IMR-90 (cell line): ENCODE data around the gene MGAT5B. TPM values are rescaled to one million over a fixed set of nuclear protein-coding genes. Genes with fewer than 3 reads are reported as not detected.

Experiments used
- ATAC-seq: fragments of 200-7000 bp; cut with Tn5 transposase; 2 replicates; pipeline ENCODE4 v1.9.1; 2020; ENCODE audit warnings: low read depth, mild to moderate bottlenecking, moderate library complexity
- BruUV-seq: library from RNA; stranded (reverse); fragments of 400-500 nt; replicated peaks from 2 replicates; lab custom pipeline; 2021; lab: Mats Ljungman, UMichigan
- CTCF ChIA-PET: fragments of 300-600 bp; formaldehyde crosslinking; extraction: SDS; loops from one replicate; lab custom pipeline; 2021; ENCODE audit warnings: antibody characterized with exemption; lab: Yijun Ruan, JAX
- POLR2A ChIA-PET: fragments of 300-600 bp; sonication (Branson Sonifier 250); formaldehyde crosslinking; loops from one replicate; lab custom pipeline; 2022; ENCODE audit warnings: antibody characterized with exemption; ENCODE audit not compliant: unreplicated experiment; lab: Charles Lee
- DNase-seq: peaks from one replicate; pipeline ENCODE4 v3.0.0; 2013
- H2AFZ ChIP-seq: replicated peaks from 2 replicates; pipeline ENCODE3; 2013; ENCODE audit warnings: low read length, mild to moderate bottlenecking; ENCODE audit not compliant: poor library complexity
- H2AK5ac ChIP-seq: 2 replicates; pipeline ENCODE4 v1.6.1; 2013; ENCODE audit warnings: low read depth, low read length, inconsistent platforms
- H2AK9ac ChIP-seq: replicated peaks from 2 replicates; pipeline ENCODE3; 2013; ENCODE audit warnings: mild to moderate bottlenecking, low read depth, low read length, moderate library complexity; ENCODE audit not compliant: poor library complexity
- H2BK120ac ChIP-seq: 2 replicates; pipeline ENCODE4 v1.6.1; 2013; ENCODE audit warnings: low read depth, low read length, inconsistent platforms
- H2BK15ac ChIP-seq: 3 replicates; pipeline ENCODE4 v1.6.1; 2013; ENCODE audit warnings: low read depth, low read length, inconsistent platforms
- H2BK20ac ChIP-seq: 2 replicates; pipeline ENCODE4 v1.6.1; 2013; ENCODE audit warnings: low read depth, mild to moderate bottlenecking, inconsistent platforms, low read length, moderate library complexity
- H2BK5ac ChIP-seq: 2 replicates; pipeline ENCODE4 v1.6.1; 2013; ENCODE audit warnings: mild to moderate bottlenecking, low read depth, low read length, inconsistent platforms; ENCODE audit not compliant: poor library complexity, severe bottlenecking
- H3K14ac ChIP-seq: replicated peaks from 2 replicates; pipeline ENCODE4 v1.6.1; 2013; ENCODE audit warnings: low read depth, low read length, inconsistent platforms
- H3K18ac ChIP-seq: 2 replicates; pipeline ENCODE4 v1.6.1; 2013; ENCODE audit warnings: low read depth, low read length, control low read depth
- H3K23ac ChIP-seq: 2 replicates; pipeline ENCODE4 v1.6.1; 2013; ENCODE audit warnings: low read depth, low read length, inconsistent platforms
- H3K27ac ChIP-seq: 2 replicates; pipeline ENCODE4 v1.5.1; 2013; ENCODE audit warnings: mild to moderate bottlenecking, control low read depth, low read length; ENCODE audit not compliant: insufficient read depth
- H3K27me3 ChIP-seq: 2 replicates; pipeline ENCODE4 v1.6.1; 2013; ENCODE audit warnings: low read length; ENCODE audit not compliant: control insufficient read depth, insufficient read depth
- H3K36me3 ChIP-seq: 2 replicates; pipeline ENCODE4 v1.6.1; 2013; ENCODE audit warnings: low read length, mixed read lengths; ENCODE audit not compliant: control insufficient read depth, insufficient read depth
- H3K4ac ChIP-seq: 2 replicates; pipeline ENCODE4 v1.6.1; 2013; ENCODE audit warnings: low read depth, low read length, inconsistent platforms
- H3K4me1 ChIP-seq: 2 replicates; pipeline ENCODE4 v1.6.1; 2013; ENCODE audit warnings: low read length, mixed read lengths; ENCODE audit not compliant: control insufficient read depth, insufficient read depth
- H3K4me2 ChIP-seq: 2 replicates; pipeline ENCODE4 v1.6.1; 2013; ENCODE audit warnings: low read depth, mild to moderate bottlenecking, control low read depth, low read length, moderate library complexity
- H3K4me3 ChIP-seq: 2 replicates; pipeline ENCODE4 v1.5.1; 2013; ENCODE audit warnings: low read depth, mild to moderate bottlenecking, control low read depth, low read length, moderate library complexity; ENCODE audit not compliant: insufficient read depth
- H3K56ac ChIP-seq: 2 replicates; pipeline ENCODE4 v1.6.1; 2013; ENCODE audit warnings: low read length, inconsistent platforms; ENCODE audit not compliant: insufficient read depth; ENCODE audit errors: extremely low read depth
- H3K79me1 ChIP-seq, 2 experiments: 2 replicates each; pipeline ENCODE4 v1.6.1; 2013; ENCODE audit warnings: low read length in 2 of 2, inconsistent platforms in 1 of 2, low read depth in 1 of 2
- H3K9ac ChIP-seq: 2 replicates; pipeline ENCODE4 v1.6.1; 2013; ENCODE audit warnings: low read depth, low read length, control low read depth
- H3K9me1 ChIP-seq: 2 replicates; pipeline ENCODE4 v1.6.1; 2013; ENCODE audit warnings: low read length, inconsistent platforms; ENCODE audit not compliant: insufficient read depth
- H3K9me3 ChIP-seq: 2 replicates; pipeline ENCODE4 v1.6.1; 2013; ENCODE audit warnings: low read length; ENCODE audit not compliant: control insufficient read depth, insufficient read depth
- H4K20me1 ChIP-seq: 2 replicates; pipeline ENCODE4 v1.6.1; 2013; ENCODE audit warnings: low read length, inconsistent platforms; ENCODE audit not compliant: insufficient read depth
- H4K5ac ChIP-seq: 2 replicates; pipeline ENCODE4 v1.6.1; 2013; ENCODE audit warnings: mild to moderate bottlenecking, low read depth, low read length, control low read depth
- H4K8ac ChIP-seq, 2 experiments: 2 replicates each; pipeline ENCODE4 v1.6.1; 2013; ENCODE audit warnings: low read depth in 2 of 2, low read length in 2 of 2, control low read depth in 1 of 2, inconsistent platforms in 1 of 2
- H4K91ac ChIP-seq: 2 replicates; pipeline ENCODE4 v1.6.1; 2013; ENCODE audit warnings: low read depth, low read length, inconsistent platforms; ENCODE audit not compliant: insufficient read depth
- CEBPB ChIP-seq: IDR thresholded peaks from 2 replicates; pipeline ENCODE4 v1.6.1; 2012; ENCODE audit warnings: low read depth, low read length, improper control_type of control experiment
- CHD1 ChIP-seq: IDR thresholded peaks from 2 replicates; pipeline ENCODE4 v1.6.1; 2012; ENCODE audit warnings: low read depth, low read length, improper control_type of control experiment
- ELK1 ChIP-seq: fragments of 150-350 bp; IDR thresholded peaks from 2 replicates; pipeline ENCODE4 v1.6.1; 2016; ENCODE audit warnings: low read depth, mild to moderate bottlenecking, low read length, moderate library complexity, borderline replicate concordance
- FOS ChIP-seq: fragments of 150-350 bp; IDR thresholded peaks from 2 replicates; pipeline ENCODE4 v1.6.1; 2016; ENCODE audit warnings: low read depth, low read length
- MAFK ChIP-seq: IDR thresholded peaks from 2 replicates; pipeline ENCODE4 v1.6.1; 2012; ENCODE audit warnings: low read depth, low read length, improper control_type of control experiment
- MAZ ChIP-seq: IDR thresholded peaks from 2 replicates; pipeline ENCODE4 v1.6.1; 2012; ENCODE audit warnings: low read depth, mild to moderate bottlenecking, low read length, improper control_type of control experiment, moderate library complexity, borderline replicate concordance
- MXI1 ChIP-seq: IDR thresholded peaks from 2 replicates; pipeline ENCODE4 v1.6.1; 2012; ENCODE audit warnings: low read depth, mild to moderate bottlenecking, low read length, moderate library complexity, borderline replicate concordance
- NFE2L2 ChIP-seq: fragments of 150-350 bp; IDR thresholded peaks from 2 replicates; pipeline ENCODE4 v1.6.1; 2016; ENCODE audit warnings: low read depth, mild to moderate bottlenecking, low read length
- RFX5 ChIP-seq: IDR thresholded peaks from 2 replicates; pipeline ENCODE4 v1.8.0; 2012; ENCODE audit warnings: low read depth, mild to moderate bottlenecking, low read length, moderate library complexity
- SMC3 ChIP-seq: fragments of 150-350 bp; IDR thresholded peaks from 2 replicates; pipeline ENCODE4 v1.6.1; 2016; ENCODE audit warnings: low read depth, mild to moderate bottlenecking, antibody characterized with exemption, low read length, moderate library complexity
- WGBS, 2 experiments: methylation state at CpG; one replicate each; pipeline versions ENCODE4 v1.1.5 to v1.1.7; 2013; ENCODE audit warnings: missing lambda C conversion rate in 2 of 2; ENCODE audit not compliant: insufficient read length in 1 of 2; ENCODE audit errors: extremely low coverage in 2 of 2; 5-methylcytosine and 5-hydroxymethylcytosine counted together
- dilution Hi-C: fragments of 300-500 bp; cut with HindIII; formaldehyde crosslinking; loops from one replicate; pipeline ENCODE4 v1.14.3; 2018; ENCODE audit warnings: low sequenced_read_pairs; ENCODE audit not compliant: unreplicated experiment
- in situ Hi-C: fragments of 300-500 bp; cut with MboI; formaldehyde crosslinking; loops from 3 replicates; pipeline ENCODE4 v1.14.3; 2019; ENCODE audit warnings: low sequenced_read_pairs, inconsistent platforms, mixed read lengths
- intact Hi-C: fragments of 100-400 bp; cut with micrococcal nuclease; formaldehyde crosslinking; loops from 2 replicates; pipeline ENCODE4 v1.10.0; 2022
- polyA plus RNA-seq, 3 experiments: library from polyadenylated mRNA; depleted of rRNA; stranded (reverse); fragments of >200 nt; gene quantifications; 2 replicates each; pipeline ENCODE4 v1.2.3, GENCODE V29; 2012; ENCODE audit warnings: low replicate concordance in 1 of 3
- total RNA-seq: library from RNA; depleted of rRNA; stranded (reverse); fragments of >200 nt; gene quantifications from 2 replicates; pipeline ENCODE4 v1.2.3, GENCODE V29; 2012

The MGAT5B gene
- total and polyA plus RNA-seq, 2 of the 4 experiments (the other 2 are of a cell fraction): 0.54 to 2.0 TPM

- H2BK120ac ChIP-seq: no peak overlapping the region
- WGBS, 2 experiments: no CpG with 5 or more reads among the region's 8 CpGs
Measured at GRCh38 chr17:76973040-76973439, 104.8 kb downstream of the MGAT5B start.

More at GRCh38 chr17:76973040-76973439, 104.8 kb downstream of the MGAT5B start:
- H3K27me3 ChIP-seq: peaks cover 57% of the 10 kb centered on the region
- 0 out of 2 replicates have a peak, but pooled peaks cover under 1% of the 10 kb centered on the region for H3K9me3 ChIP-seq
- H3K56ac ChIP-seq: no peak overlapping the region
- no peak overlapping the region for H2AFZ ChIP-seq
- H4K20me1 ChIP-seq: no peaks in the 10 kb centered on the region
- ChIA-PET CTCF (no interaction called here), POLR2A (no interaction called here)
- no peak overlapping the region for H4K5ac ChIP-seq
- no peak overlapping the region for H3K14ac ChIP-seq
- no peaks in the 10 kb centered on the region for H3K4me1 ChIP-seq
- dilution Hi-C loops: no loop called here
- no peak overlapping the region for H4K8ac ChIP-seq
- no peaks in the 10 kb centered on the region for H3K36me3 ChIP-seq
- no peak overlapping the region for H3K23ac ChIP-seq
- no peak overlapping the region for H3K9ac ChIP-seq
- H3K18ac ChIP-seq: no peak overlapping the region
- ATAC-seq (no peak), DNase-seq (no peak)
- H3K4me2 ChIP-seq: no peak overlapping the region
- no peak overlapping the region for H2AK5ac ChIP-seq
- no TSS peak for BruUV-seq
- H3K9me1 ChIP-seq: no peaks in the 10 kb centered on the region
- no peak overlapping the region for H4K91ac ChIP-seq
- no peak overlapping the region for H2BK5ac ChIP-seq
- intact Hi-C loops: no loop called here
- H2BK20ac ChIP-seq: no peak overlapping the region
- H3K79me1 ChIP-seq: no peaks in the 10 kb centered on the region
- no peak overlapping the region for H3K4me3 ChIP-seq
- H2BK15ac ChIP-seq: no peak overlapping the region
- TF ChIP-seq MXI1: no peak
- no peak for TF ChIP-seq RFX5
- no peak for TF ChIP-seq ELK1
- no peak for TF ChIP-seq MAZ
- TF ChIP-seq CHD1: no peak
- no peak for TF ChIP-seq FOS
- no peak for TF ChIP-seq MAFK
- no peak for TF ChIP-seq NFE2L2
- no peak for TF ChIP-seq SMC3
- TF ChIP-seq CEBPB: no peak
- no peak overlapping the region for H3K27ac ChIP-seq
- H3K4ac ChIP-seq: no peak overlapping the region
- H2AK9ac ChIP-seq: no peak overlapping the region
- in situ Hi-C loops: no loop called here
